OCI-LY7 (cell line): ENCODE measurements around the gene CBLL1.

Experiments used
- CTCF ChIP-seq: fragments of 200-600 bp; sonication (generic); conservative IDR thresholded peaks from 2 replicates; pipeline ENCODE4 v1.5.1; 2014; ENCODE audit warnings: mild to moderate bottlenecking, antibody characterized with exemption, low read length, moderate library complexity, mixed read lengths
- EZH2phosphoT487 ChIP-seq: fragments of 200-600 bp; sonication (generic); IDR thresholded peaks from 2 replicates; pipeline ENCODE4 v1.6.1; 2018; ENCODE audit warnings: low read depth, borderline replicate concordance, mild to moderate bottlenecking, mixed run types, antibody characterized with exemption, low read length, moderate library complexity, mixed read lengths

GRCh38 chr7:107743567-107744344 is at the start of gene CBLL1:
- TF ChIP-seq CTCF (peak; percentile 81), EZH2phosphoT487 (no peak)
